HFF-Myc (cell line): ENCODE results near the gene MANSC4.

Experiments
- DNase-seq: peaks from one replicate; pipeline ENCODE4 v3.0.0-alpha.2; 2011; ENCODE audit warnings: low read depth; ENCODE audit errors: extremely low read depth
- H3K4me3 ChIP-seq: replicated peaks from 2 replicates; pipeline ENCODE4 v1.5.1; 2011; ENCODE audit warnings: low read depth, mild to moderate bottlenecking, control low read depth, low read length
- TF ChIP-seq, protein P1 (sequence below): IDR thresholded peaks from 2 replicates; pipeline ENCODE4 v1.5.1; 2012; ENCODE audit warnings: mild to moderate bottlenecking, low read depth, low read length, control low read depth; ENCODE audit errors: missing control alignments

Gene MANSC4

DNA sequence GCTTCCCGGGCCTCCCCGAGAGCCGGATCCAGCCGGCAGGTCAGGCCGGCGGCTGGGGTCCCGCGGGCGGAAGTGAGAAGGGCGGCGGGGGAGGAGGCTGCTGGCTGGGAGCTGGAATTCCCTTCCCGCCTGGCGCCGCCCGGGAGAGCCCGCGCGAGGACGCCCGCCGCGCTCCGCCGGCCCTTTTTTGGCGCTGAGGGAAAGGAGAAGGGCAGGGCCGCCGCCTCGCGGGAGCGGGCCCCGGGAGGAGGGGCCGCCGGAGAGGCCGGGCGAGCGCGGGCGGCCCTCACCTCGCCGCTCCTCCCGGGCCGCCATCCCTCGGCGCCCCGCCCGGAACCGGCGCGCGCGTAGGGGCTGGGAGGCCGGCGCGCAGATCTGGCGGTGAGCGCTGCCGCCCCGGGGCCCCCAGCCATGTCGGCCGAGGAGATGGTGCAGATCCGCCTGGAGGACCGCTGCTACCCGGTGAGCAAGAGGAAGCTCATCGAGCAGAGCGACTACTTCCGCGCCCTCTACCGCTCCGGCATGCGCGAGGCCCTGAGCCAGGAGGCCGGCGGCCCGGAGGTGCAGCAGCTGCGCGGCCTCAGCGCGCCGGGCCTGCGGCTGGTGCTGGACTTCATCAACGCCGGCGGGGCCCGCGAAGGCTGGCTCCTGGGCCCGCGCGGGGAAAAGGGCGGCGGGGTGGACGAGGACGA lies at the start of gene MANSC4, which contains the start of gene KLHL42:
Gene MANSC4 (minus strand): TSS at position 317 of the 692 bp plus-strand sequence. CDS start 8,960 bp downstream, outside the sequence.
Gene KLHL42 (plus strand): TSS at position 314 of the 692 bp plus-strand sequence. CDS start 98 bp downstream, at position 412.
- peak within 1 kb of the TSS; percentile 71 for H3K4me3 ChIP-seq
- TF ChIP-seq, protein P1, sequence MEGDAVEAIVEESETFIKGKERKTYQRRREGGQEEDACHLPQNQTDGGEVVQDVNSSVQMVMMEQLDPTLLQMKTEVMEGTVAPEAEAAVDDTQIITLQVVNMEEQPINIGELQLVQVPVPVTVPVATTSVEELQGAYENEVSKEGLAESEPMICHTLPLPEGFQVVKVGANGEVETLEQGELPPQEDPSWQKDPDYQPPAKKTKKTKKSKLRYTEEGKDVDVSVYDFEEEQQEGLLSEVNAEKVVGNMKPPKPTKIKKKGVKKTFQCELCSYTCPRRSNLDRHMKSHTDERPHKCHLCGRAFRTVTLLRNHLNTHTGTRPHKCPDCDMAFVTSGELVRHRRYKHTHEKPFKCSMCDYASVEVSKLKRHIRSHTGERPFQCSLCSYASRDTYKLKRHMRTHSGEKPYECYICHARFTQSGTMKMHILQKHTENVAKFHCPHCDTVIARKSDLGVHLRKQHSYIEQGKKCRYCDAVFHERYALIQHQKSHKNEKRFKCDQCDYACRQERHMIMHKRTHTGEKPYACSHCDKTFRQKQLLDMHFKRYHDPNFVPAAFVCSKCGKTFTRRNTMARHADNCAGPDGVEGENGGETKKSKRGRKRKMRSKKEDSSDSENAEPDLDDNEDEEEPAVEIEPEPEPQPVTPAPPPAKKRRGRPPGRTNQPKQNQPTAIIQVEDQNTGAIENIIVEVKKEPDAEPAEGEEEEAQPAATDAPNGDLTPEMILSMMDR, result no peak
- no peak for DNase-seq

DNA sequence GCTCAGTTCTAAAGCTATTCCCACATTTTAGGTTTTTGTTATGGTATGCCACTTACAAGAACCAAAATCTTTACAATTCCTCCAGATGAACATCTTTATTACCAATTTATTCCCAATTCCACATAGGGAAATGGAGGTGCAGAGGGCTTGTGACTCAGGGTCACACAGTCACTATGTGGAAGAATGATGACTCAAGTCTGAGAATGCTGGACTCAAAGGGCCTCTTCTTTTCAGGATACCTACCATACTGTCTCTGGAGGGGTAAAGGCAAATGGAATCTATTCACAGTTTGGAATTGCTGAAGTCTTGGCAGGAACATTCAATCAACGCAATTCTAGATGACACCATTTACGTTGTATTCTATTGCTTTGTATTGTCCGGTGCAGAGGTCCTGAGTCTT lies 48.2 kb upstream of the MANSC4 start:
- no peak for DNase-seq
- TF ChIP-seq, protein P1, result no peak
- H3K4me3 ChIP-seq, result no peak overlapping the region

DNA sequence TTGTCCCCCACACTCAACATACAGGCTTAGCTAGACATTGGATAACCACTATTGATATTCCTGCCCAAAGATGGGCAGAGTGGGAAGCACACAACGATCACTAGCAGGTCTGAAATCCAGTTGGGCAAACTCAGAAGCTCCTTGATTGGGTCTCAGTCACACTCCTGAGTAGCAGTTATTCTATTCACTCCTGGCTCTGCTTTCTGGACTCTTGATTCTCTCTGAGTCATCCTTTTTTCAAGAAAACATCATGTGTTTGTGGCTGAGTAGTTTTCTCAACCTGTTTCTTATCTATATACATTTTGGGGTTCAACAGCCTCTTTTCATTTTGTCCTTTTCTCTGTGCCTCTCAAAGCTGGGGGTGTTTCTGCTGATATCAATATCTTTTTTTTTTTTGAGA lies 46.0 kb upstream of the MANSC4 start:
- TF ChIP-seq, protein P1, result no peak
- H3K4me3 ChIP-seq, result no peak overlapping the region
- DNase-seq, result no peak

DNA sequence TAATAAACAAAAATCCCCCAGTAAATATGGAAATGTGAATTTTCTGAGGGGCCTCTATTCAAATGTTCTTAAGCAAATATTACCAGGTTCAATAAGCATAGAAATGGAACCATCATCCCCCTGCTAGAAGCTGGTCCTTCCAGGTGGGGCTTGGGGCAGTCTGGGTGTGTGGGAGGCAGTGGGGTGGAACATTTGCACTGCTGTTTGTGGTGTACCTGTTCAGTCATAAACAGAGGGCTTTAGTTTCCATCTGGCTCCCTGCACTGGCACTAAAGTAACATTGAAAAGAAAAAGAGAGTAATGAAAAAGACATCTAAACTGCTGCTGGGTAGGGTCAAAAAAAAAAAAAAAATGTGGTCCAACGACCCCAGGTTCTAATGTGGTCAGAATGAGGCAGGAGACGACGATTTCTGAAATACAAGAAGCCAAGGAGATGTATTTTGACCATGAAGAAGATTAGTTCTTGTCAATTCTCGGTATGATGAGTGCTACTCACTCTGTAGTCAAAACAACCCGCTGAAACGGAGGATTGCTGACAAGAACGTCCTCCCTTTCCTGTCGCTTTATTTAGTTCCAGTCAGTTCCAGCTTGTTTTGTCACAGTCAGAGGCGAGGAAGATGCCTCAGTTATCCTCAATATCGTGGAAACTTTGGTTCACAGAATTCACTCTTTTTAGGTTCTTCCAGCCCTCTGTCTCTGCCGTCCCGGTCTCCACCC lies 44.2 kb upstream of the MANSC4 start:
- H3K4me3 ChIP-seq, result no peak overlapping the region
- TF ChIP-seq, protein P1, result no peak
- no peak for DNase-seq

DNA sequence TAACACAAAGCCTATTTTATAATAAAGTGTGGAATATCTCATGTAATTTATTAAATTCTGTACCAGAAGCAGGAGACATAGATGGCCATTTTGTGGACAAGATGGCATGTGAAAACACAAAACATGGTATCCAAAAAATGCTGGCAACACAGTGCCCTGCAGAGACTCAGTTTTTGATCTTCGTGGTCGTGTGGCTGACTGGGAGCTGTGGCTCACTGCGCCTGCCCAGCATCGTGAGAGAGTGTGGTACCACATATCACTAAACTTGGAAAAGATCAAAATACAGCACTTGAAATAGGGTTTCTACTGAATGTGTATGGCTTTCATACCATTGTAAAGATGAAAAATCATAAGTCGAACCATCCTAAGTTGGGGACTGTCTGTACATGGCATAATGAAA lies 43.0 kb upstream of the MANSC4 start:
- TF ChIP-seq, protein P1, result no peak
- DNase-seq, result no peak
- no peak overlapping the region for H3K4me3 ChIP-seq

DNA sequence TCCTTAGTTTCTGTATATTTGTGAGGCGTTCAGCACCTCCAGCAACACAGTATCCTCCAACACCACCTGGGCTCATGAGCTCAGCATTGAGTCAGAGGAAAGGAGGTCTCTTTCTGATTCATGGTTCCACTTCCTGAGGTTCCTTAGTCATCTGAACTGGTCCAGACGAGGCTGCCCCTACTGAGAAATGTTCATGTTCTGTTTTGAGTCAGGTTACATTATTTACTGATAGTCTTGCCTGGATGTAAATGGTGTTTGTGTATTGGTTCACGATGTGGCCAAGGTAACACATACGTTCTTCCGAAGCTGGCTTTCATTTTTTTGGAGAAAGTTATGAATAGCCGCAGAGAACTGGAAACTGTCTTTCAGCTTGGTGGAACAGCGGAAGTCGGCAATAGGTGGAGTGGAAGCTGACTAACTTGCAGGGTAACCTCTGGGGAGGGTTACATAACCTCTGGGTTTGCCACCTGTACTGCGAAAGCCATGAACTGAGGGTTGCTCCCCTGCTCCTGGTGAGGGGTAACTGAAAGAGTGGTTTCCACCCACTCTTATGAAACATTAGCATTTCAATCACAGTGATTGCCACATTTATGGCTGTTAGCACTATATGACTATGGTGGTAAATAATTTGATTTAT lies 42.2 kb upstream of the MANSC4 start:
- peak; percentile 76 for DNase-seq
- TF ChIP-seq, protein P1, result no peak
- H3K4me3 ChIP-seq, result no peak overlapping the region
